GM13977 (cell line): ENCODE results near the gene CDYL.

Experiments used
- DNase-seq: peaks from one replicate; pipeline ENCODE4 v3.0.0; 2012; ENCODE audit warnings: low spot score
- in situ Hi-C: fragments of 300-500 bp; cut with MboI; formaldehyde crosslinking; loops from one replicate; pipeline ENCODE4 v1.12.0; 2022; ENCODE audit warnings: low sequenced_read_pairs, low pct_unique_long_range_greater_than_20kb, mixed read lengths, inconsistent platforms; ENCODE audit not compliant: unreplicated experiment
- TF ChIP-seq, protein P1 (sequence below): IDR thresholded peaks from 2 replicates; pipeline ENCODE4 v1.5.1; 2012; ENCODE audit warnings: mild to moderate bottlenecking, control low read depth; ENCODE audit not compliant: insufficient read depth; ENCODE audit errors: extremely low read depth, missing control alignments

CDYL gene

DNA sequence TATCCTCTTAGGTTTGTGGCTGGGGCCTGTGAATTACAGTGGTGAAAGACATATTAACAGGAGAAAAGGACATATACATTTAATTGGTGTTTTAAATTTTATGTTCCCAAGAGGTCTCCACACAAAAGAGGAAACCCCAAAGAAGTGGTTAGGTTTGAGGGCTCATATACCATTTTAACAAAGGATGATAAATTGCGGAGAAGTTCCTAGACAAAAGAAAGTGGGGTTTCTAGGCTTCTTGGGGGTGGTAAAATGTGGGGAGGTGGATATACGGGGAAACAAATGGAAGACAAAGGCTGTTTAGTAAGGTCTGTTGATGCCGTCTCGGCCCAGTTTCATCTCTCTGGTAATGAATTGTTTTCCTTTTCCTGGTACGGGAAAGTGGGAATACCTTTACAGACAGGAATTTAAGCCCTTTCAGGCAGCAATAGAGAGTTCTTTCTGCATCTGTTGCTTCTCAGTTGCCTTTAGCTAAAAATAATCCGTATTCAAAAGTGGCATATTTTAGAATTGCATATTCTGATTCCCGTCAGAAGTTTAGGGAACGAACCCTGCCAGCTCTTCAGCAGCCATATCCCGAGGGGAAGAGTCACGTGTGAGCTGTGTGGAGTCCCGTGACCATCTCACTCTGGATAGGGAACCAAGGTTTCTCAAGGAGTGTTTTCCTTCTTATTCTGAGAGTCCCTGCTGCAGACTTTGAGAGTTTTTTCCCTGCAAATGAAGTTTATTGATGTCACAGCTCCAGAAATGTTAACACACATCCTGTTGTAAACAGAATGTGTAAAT lies 123.2 kb downstream of the CDYL start:
- no peak for DNase-seq
- TF ChIP-seq, protein P1, sequence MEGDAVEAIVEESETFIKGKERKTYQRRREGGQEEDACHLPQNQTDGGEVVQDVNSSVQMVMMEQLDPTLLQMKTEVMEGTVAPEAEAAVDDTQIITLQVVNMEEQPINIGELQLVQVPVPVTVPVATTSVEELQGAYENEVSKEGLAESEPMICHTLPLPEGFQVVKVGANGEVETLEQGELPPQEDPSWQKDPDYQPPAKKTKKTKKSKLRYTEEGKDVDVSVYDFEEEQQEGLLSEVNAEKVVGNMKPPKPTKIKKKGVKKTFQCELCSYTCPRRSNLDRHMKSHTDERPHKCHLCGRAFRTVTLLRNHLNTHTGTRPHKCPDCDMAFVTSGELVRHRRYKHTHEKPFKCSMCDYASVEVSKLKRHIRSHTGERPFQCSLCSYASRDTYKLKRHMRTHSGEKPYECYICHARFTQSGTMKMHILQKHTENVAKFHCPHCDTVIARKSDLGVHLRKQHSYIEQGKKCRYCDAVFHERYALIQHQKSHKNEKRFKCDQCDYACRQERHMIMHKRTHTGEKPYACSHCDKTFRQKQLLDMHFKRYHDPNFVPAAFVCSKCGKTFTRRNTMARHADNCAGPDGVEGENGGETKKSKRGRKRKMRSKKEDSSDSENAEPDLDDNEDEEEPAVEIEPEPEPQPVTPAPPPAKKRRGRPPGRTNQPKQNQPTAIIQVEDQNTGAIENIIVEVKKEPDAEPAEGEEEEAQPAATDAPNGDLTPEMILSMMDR, result no peak
- in situ Hi-C loops, result no loop called here

DNA sequence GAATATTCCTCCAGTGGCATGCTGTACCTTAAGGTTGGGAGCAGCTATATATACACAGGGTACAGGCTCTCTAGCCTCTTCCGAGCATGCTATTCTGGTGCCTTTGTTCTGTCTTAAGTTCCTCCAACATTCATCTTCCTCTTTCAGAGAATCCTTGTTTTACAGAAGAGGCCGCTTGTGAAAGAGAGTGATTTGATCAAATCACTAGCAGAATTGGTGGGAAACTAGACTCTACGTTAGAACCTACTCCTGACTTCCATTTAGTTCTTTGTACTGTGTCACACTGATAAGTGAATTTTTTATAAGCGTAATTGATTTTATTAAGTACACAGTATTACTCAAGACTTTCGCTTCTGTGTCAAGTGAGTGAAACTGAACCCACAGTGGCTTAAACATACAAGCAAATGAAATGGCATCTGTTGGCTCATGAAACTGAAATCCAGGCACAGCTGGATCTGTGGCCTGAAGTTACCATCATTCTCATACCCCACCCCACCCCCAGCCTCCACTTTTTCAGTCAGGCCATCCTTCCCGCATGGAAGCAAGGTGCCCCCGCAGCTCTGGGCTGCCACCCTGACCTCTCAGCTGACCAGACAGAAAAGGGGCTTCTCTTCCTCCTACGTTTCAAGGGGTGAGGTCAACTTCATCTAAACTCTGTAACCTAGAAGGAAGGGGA lies 125.3 kb downstream of the CDYL start:
- TF ChIP-seq, protein P1, result no peak
- in situ Hi-C loops, result no loop called here
- peak; percentile 44 for DNase-seq

DNA sequence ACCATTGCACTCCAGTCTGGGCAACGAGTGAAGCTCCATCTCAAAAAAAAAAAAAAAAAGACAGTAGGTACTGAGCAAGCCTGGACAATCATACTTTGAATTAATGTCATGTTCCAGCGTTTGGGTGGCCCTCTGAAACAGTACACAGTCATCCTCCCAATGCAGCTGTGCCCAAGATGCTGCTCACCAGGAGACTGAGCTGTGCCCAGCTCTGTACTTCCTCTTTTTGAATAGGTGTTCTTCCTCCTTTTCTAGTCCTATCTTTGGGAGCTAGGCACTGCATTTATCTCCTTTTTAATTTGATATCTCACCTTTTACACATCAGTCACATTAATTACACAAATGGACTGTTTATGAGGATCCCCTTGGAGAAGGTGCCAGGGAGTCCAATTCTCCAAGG lies 126.2 kb downstream of the CDYL start:
- TF ChIP-seq, protein P1, result no peak
- in situ Hi-C loops, result no loop called here
- no peak for DNase-seq

DNA sequence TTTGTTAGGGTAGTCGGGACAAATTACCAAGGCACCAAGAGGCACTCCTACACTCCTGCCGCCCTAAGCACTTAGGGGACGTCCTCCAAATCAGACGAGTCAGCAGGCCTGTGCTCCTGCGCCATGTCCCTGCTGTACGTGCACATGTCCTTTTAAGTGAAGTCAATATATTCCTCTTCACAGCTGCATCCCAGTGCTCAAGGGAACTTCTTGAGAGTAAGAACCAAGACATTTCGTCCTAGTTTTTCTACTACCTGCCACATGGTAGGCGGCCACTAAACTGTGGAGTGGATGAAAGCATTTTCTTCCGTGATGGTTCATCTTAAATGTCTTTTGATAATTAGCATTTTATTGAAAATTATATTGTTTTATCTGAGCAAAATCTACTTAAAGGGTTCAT lies 126.9 kb downstream of the CDYL start:
- in situ Hi-C loops, result no loop called here
- no peak for DNase-seq
- TF ChIP-seq, protein P1, result no peak

DNA sequence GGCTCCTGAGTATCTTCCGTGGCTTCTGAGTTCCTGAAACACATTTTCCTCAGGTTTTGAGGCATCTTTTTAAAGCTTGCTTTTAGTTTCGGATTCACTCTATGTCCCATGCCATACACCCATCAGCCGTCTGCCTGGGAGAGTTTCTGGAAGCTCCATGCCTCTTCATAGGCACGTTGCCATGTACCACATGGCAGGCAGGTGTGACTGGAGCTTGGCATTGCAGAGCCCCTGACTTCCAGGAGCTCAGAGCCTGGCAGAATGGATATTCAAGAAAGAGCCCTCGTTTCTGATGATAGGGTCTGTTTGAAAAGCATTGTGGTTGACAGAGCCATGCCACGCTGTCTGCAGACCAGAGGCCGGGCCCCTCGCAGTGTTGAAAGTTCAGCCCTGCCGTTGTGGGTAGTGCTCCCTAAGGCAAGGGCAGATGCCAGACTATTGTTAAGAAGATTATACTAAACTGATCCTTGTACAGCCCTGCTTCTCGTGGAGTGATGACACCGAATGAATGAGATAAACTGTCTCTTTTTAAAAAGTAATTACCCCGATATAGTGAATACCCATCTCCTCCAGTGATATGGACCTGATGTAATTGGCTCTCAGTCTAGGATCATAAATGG lies 127.7 kb downstream of the CDYL start:
- in situ Hi-C loops, result no loop called here
- no peak for DNase-seq
- TF ChIP-seq, protein P1, result no peak

DNA sequence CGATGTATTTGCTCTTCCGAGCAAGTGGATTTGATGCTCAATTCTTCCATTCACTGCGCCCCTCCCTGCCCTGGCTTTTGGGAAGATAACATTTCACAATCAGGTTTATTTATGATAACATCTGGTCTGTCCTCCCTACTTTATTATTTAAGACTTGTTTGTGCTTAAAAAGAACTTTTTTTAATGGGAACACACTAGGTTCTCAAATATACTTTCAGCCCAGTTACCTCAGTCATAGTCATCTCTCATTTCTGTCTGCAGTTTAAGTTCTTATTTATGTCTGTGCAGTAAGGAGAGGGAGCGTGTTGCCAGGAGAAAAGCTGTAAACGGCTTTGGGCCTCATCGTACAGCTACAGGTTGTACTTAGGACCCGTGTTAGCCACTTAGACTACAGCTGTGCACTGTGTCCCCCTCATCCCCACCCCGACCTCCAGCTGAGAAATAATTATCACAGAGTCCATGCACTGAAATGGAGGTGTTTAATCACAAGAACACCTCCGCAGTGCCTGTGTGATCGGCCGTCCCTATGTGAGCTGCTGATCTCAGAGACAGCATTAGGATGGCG lies 128.3 kb downstream of the CDYL start:
- TF ChIP-seq, protein P1, result no peak
- DNase-seq, result no peak
- in situ Hi-C loops, result no loop called here
